SU-DHL-6 (cell line): ENCODE data around the gene GRM7.

Source experiments
- EZH2phosphoT487 ChIP-seq: fragments of 200-600 bp; sonication (generic), shearing (Covaris generic); conservative IDR thresholded peaks from 2 replicates; pipeline ENCODE4 v1.6.1; 2018; ENCODE audit warnings: mild to moderate bottlenecking, antibody characterized with exemption, low read length, moderate library complexity, mixed read lengths
- TF ChIP-seq, protein P1 (sequence below): fragments of 200-600 bp; sonication (generic); IDR thresholded peaks from one replicate; pipeline ENCODE4 v1.5.1; 2017; ENCODE audit warnings: antibody characterized with exemption, mild to moderate bottlenecking, low read length, moderate library complexity; ENCODE audit not compliant: insufficient read depth, poor library complexity, severe bottlenecking

DNA sequence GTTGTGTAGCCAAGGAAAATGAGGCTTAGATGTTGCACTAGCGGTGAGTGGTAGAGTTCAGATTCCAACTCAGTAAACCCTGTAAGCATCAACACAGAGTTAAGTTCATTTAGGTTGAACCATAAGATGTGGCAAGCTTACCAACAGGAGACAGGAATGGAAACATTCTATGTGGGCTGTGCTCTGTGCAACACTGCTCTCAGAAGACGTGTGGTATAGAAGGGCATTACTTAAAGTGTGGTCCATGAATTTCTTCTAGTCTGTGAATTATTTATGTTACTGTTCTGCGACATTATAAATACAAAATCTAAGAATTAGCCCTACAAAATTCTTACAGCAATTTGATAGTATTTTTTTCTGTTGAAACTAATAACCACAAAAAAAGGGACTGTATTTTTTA, 213.3 kb downstream of the GRM7 start:
- TF ChIP-seq, protein P1, sequence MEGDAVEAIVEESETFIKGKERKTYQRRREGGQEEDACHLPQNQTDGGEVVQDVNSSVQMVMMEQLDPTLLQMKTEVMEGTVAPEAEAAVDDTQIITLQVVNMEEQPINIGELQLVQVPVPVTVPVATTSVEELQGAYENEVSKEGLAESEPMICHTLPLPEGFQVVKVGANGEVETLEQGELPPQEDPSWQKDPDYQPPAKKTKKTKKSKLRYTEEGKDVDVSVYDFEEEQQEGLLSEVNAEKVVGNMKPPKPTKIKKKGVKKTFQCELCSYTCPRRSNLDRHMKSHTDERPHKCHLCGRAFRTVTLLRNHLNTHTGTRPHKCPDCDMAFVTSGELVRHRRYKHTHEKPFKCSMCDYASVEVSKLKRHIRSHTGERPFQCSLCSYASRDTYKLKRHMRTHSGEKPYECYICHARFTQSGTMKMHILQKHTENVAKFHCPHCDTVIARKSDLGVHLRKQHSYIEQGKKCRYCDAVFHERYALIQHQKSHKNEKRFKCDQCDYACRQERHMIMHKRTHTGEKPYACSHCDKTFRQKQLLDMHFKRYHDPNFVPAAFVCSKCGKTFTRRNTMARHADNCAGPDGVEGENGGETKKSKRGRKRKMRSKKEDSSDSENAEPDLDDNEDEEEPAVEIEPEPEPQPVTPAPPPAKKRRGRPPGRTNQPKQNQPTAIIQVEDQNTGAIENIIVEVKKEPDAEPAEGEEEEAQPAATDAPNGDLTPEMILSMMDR = no peak
- no peak for TF ChIP-seq EZH2phosphoT487
